Measurements from ENCODE around the gene MBD5. TPM values are rescaled to one million over a fixed set of nuclear protein-coding genes. Genes with fewer than 3 reads are reported as not detected.
"Not testable (repeated sequence)": the region's sequence is repeated elsewhere in the genome, so short reads cannot be mapped to it uniquely, and the experiment has no call there.

The MBD5 gene
- total RNA-seq (10 to 100 TPM; 40.1 to 58.6 TPM), polyA plus RNA-seq (ENCODE audit: insufficient read length in 2 of 2) (10 to 100 TPM; 27.7 to 35.5 TPM)
- long read RNA-seq, donor 1, full-length matches to known transcripts, result 2 of 7 reads
- long read RNA-seq, donor 1, partial matches to known transcripts, result 5 of 7 reads
- long read RNA-seq, donor 1, other reads (novel, unspliced or antisense), result 0 of 7 reads
- long read RNA-seq, donor 2, result 0 reads
- long read RNA-seq, donor 3, result 0 reads
- long read RNA-seq, donor 4, full-length matches to known transcripts, result 7 of 17 reads
- long read RNA-seq, donor 4, partial matches to known transcripts, result 10 of 17 reads
- long read RNA-seq, donor 4, other reads (novel, unspliced or antisense), result 0 of 17 reads

DNA sequence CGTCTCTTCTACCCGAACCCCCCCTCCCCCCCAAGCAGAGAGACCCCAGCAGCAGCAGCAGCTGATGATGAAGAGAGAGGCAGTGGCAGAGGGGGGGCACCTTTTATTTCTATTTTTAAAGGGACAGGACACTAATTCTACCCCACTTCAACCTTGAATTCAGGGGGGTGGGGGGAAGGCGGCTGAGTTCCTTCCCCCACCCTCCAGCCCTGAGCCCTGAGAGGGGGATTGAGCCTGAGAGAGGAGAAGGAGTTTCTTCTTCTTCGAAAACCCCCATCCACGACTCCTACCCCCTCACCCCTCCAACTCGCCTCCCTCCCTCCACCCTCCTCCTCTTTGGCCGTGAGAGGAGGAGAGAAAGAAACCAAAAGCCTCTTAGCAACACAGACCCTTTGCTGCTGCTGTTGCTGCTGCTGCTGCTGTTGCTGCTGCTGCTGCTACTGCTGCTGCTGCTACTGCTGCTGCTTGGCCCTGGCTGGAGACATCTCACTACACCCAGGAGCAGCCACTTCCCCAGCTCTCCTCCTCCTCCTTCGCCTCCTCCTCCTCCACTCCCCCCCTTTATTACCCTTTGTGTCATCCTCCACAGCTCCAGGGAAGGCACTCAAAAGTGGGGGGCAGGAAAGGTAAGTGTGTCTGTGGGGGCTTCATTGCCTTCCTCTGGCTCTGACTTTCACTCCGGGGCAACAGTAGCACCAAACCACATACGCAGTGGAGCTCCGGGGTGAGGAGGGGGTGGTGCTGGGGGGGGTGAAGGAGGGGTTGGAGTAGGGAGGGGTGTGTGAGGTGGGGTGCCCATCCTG is at the start of gene MBD5:
MBD5 (plus strand) TSS at position 33 of the 803 bp plus-strand sequence.
- Histone ChIP-seq H3K9me3 (ENCODE audit: control insufficient read depth, insufficient read depth, low read length) (no peaks in the 10 kb centered on the region), H3K4me3 (ENCODE audit: low read depth, low read length) (peak within 1 kb of the TSS; percentile 88), H3K27ac (ENCODE audit: low read depth, low read length) (peak within 1 kb of the TSS; percentile 99), H3K36me3 (ENCODE audit: control insufficient read depth, insufficient read depth, low read length) (no peaks in the 10 kb centered on the region), H3K4me1 (ENCODE audit: control insufficient read depth, insufficient read depth, low read length) (peaks cover 5% of the 10 kb centered on the region), H3K27me3 (ENCODE audit: control insufficient read depth, insufficient read depth, low read length) (no peaks in the 10 kb centered on the region)
- whole genome bisulfite sequencing (ENCODE audit: insufficient coverage), result 0% methylated on average over 1 of the region's 11 CpGs
- peak in 5 of 6 donors; percentile 59 to 92 (median 69) for DNase-seq (ENCODE audit: low read depth in 4 of 6, low spot score in 6 of 6)

DNA sequence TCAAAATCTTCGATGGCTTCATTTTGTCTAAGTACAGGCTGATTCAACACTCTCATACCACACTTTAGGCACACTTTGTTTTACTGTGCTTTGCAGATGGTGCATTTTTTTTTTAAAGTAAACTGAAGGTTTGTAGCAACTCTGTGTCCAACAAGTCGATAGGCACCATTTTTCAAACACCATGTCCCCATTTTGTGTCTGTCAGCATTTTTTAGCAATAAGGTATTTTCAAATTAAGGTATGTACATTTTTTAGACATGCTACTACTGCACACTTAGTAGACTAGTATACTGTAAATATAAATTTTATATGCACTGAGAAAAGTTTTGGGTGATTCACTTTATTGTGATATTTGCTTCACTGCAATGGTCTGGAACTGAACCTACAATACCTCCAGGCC is 44.8 kb upstream of the MBD5 start:
- Histone ChIP-seq H3K36me3 (ENCODE audit: control insufficient read depth, insufficient read depth, low read length) (no peaks in the 10 kb centered on the region), H3K27ac (ENCODE audit: low read depth, low read length) (no peak overlapping the region), H3K9me3 (ENCODE audit: control insufficient read depth, insufficient read depth, low read length) (peaks cover 6% of the 10 kb centered on the region), H3K27me3 (ENCODE audit: control insufficient read depth, insufficient read depth, low read length) (no peaks in the 10 kb centered on the region), H3K4me1 (ENCODE audit: control insufficient read depth, insufficient read depth, low read length) (no peaks in the 10 kb centered on the region), H3K4me3 (ENCODE audit: low read depth, low read length) (no peak overlapping the region)
- no peak for DNase-seq (ENCODE audit: low read depth in 4 of 6, low spot score in 6 of 6)
- WGBS (ENCODE audit: insufficient coverage), result no CpG with 5 or more reads among the region's 2 CpGs

DNA sequence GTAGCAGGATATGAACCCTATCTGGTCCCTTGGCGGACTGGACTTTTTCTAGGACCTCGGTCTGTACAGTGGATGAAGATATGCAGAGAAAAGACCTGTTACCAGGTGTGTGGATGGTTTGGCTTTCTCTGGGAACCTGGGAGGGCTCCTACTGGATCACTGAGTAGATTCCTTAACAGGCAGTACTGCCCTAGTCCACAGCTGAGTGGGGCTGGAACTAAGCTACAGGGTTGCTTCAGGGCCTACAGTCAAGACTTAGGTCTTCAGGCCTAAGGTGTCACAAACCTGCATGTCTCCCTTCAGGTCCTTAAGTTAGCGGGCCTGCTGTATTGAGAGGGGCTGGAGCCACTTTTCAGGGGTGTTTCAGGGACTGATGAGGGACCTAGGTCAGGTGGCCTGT is 43.2 kb upstream of the MBD5 start:
- Histone ChIP-seq H3K4me1 (ENCODE audit: control insufficient read depth, insufficient read depth, low read length) (no peaks in the 10 kb centered on the region), H3K27me3 (ENCODE audit: control insufficient read depth, insufficient read depth, low read length) (no peaks in the 10 kb centered on the region), H3K4me3 (ENCODE audit: low read depth, low read length) (no peak overlapping the region), H3K9me3 (ENCODE audit: control insufficient read depth, insufficient read depth, low read length) (peaks cover 6% of the 10 kb centered on the region), H3K36me3 (ENCODE audit: control insufficient read depth, insufficient read depth, low read length) (no peaks in the 10 kb centered on the region), H3K27ac (ENCODE audit: low read depth, low read length) (no peak overlapping the region)
- WGBS (ENCODE audit: insufficient coverage), result 100% methylated on average over 2 of the region's 3 CpGs
- no peak for DNase-seq (ENCODE audit: low read depth in 4 of 6, low spot score in 6 of 6)

DNA sequence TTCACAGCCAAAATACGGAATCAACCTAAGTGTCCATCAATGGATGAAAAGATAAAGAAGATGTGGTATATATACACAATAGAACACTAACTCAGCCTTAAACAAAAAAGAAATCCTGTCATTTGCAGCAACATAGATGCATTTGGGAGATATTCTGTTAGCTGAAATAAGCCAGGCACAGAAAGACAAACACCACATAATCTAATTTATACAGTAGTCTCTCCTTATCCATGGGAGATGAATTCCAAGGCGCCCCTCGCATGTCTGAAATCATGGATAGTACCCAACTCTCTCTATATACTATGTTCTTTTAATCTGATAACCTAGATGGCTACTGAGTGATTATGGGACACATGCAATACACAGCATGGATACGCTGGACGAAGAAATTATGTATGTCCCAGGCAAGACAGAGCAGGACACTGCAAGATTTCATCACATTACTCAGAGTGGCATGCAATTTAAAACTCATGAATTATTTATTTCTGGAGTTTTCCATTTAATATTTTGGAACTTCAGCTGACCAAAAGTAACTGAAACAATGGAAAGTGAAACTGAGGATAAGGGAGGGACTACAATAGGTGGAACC is 39.9 kb upstream of the MBD5 start:
- no CpG with 5 or more reads among the region's 5 CpGs for WGBS (ENCODE audit: insufficient coverage)
- Histone ChIP-seq H3K4me3 (ENCODE audit: low read depth, low read length) (no peak overlapping the region), H3K9me3 (ENCODE audit: control insufficient read depth, insufficient read depth, low read length) (peaks cover 7% of the 10 kb centered on the region), H3K4me1 (ENCODE audit: control insufficient read depth, insufficient read depth, low read length) (no peaks in the 10 kb centered on the region), H3K36me3 (ENCODE audit: control insufficient read depth, insufficient read depth, low read length) (no peaks in the 10 kb centered on the region), H3K27me3 (ENCODE audit: control insufficient read depth, insufficient read depth, low read length) (no peaks in the 10 kb centered on the region), H3K27ac (ENCODE audit: low read depth, low read length) (no peak overlapping the region)
- DNase-seq (ENCODE audit: low read depth in 4 of 6, low spot score in 6 of 6), result no peak

DNA sequence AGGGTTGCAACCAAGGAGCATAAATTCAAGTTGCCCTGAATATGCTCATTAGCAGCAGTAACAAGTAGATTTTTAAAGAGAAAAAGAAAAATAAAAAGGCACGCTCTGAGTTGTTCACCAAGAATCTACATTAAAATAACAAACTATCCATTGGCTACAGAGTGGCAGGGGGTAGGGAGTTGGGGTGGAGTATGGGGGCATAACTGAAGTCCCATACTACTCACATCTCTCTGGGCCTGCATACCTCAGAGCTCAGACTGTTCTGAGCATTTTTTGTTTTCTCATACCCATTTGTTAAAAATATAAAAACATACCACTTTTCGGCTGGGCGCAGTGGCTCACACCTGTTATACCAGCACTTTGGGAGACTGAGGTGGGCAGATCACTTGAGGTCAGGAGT is 31.8 kb upstream of the MBD5 start:
- WGBS (ENCODE audit: insufficient coverage), result no CpG with 5 or more reads among the region's 3 CpGs

DNA sequence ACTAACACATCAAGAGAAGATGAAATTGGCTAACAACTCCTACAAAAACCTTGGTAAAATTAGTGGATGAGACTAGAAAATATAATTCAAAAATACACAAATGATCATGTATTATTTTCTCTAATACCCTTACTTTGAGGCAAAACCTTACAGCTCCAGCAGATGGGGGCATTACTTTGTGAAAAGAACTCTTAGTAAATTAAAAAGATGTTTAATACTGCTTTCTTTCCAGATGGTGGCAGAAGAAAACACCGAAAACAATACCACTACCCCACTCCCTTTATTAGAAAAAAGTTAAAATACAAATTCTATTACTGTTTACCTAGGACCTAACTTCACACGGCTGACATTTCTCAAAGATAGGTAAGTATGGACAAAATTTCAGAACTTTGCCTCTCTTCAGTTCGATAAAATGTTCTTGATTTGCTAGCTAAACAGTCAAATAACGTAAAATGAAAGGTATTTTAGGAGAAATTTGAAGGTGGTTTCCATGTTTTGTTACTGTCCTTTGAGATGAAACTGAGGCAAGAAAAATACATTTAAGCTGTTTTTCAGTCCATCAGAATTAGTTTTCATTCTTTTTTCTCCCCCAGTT is 31.0 kb upstream of the MBD5 start:
- Histone ChIP-seq H3K27ac (ENCODE audit: low read depth, low read length) (no peak overlapping the region), H3K36me3 (ENCODE audit: control insufficient read depth, insufficient read depth, low read length) (no peaks in the 10 kb centered on the region), H3K4me1 (ENCODE audit: control insufficient read depth, insufficient read depth, low read length) (no peaks in the 10 kb centered on the region), H3K27me3 (ENCODE audit: control insufficient read depth, insufficient read depth, low read length) (no peaks in the 10 kb centered on the region), H3K9me3 (ENCODE audit: control insufficient read depth, insufficient read depth, low read length) (no peaks in the 10 kb centered on the region), H3K4me3 (ENCODE audit: low read depth, low read length) (no peak overlapping the region)
- DNase-seq (ENCODE audit: low read depth in 4 of 6, low spot score in 6 of 6), result peak; percentile 1 to 83 (median 26)
- WGBS (ENCODE audit: insufficient coverage), result 70% methylated on average over 2 of the region's 4 CpGs

More for the DNA sequence above, 31.8 kb upstream of the MBD5 start:
- Histone ChIP-seq H3K4me1 (ENCODE audit: control insufficient read depth, insufficient read depth, low read length) (no peaks in the 10 kb centered on the region), H3K36me3 (ENCODE audit: control insufficient read depth, insufficient read depth, low read length) (no peaks in the 10 kb centered on the region), H3K27me3 (ENCODE audit: control insufficient read depth, insufficient read depth, low read length) (no peaks in the 10 kb centered on the region), H3K4me3 (ENCODE audit: low read depth, low read length) (no peak overlapping the region), H3K27ac (ENCODE audit: low read depth, low read length) (no peak overlapping the region), H3K9me3 (ENCODE audit: control insufficient read depth, insufficient read depth, low read length) (no peaks in the 10 kb centered on the region)
- no peak for DNase-seq (ENCODE audit: low read depth in 4 of 6, low spot score in 6 of 6)

DNA sequence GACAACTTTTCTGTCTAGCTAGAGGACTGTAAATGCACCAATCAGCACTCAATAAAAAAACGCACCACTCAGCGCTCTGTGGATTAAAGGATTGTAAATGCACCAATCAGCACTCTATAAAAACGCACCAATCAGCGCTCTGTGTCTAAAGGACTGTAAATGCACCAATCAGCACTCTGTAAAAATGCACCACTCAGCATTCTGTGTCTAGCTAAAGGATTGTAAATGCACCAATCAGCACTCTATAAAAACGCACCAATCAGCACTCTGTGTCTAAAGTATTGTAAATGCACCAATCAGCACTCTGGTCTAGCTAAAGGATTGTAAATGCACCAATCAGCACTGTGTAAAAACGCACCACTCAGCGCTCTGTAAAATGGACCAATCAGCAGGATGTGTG is 25.9 kb upstream of the MBD5 start:
- not testable (repeated sequence) for DNase-seq (ENCODE audit: low read depth in 4 of 6, low spot score in 6 of 6); H3K27me3 ChIP-seq (ENCODE audit: control insufficient read depth, insufficient read depth, low read length); H3K27ac ChIP-seq (ENCODE audit: low read depth, low read length); H3K9me3 ChIP-seq (ENCODE audit: control insufficient read depth, insufficient read depth, low read length); H3K36me3 ChIP-seq (ENCODE audit: control insufficient read depth, insufficient read depth, low read length); H3K4me3 ChIP-seq (ENCODE audit: low read depth, low read length); H3K4me1 ChIP-seq (ENCODE audit: control insufficient read depth, insufficient read depth, low read length)
- 100% methylated on average over 2 of the region's 7 CpGs for whole genome bisulfite sequencing (ENCODE audit: insufficient coverage)

DNA sequence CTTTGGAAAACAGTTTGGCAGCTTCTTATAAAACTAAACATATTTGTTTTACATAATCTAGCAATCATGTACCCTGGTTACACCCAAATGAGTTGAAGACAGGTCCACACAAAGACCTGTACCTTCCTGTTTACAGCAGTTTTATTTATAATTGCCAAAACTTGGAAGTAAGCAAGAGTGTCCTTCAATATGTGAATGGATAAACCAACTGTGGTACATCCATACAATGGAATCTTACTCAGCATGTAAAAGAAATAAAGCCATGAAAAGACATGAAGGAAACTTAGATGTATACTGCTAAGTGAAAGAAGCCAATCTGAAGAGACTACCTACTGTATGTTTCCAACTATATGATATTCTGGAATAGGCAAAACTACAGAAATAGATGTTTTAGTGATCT is 24.1 kb upstream of the MBD5 start:
- no peak for DNase-seq (ENCODE audit: low read depth in 4 of 6, low spot score in 6 of 6)
- no peak overlapping the region for H3K4me3 ChIP-seq (ENCODE audit: low read depth, low read length)
- H3K9me3 ChIP-seq (ENCODE audit: control insufficient read depth, insufficient read depth, low read length), result no peaks in the 10 kb centered on the region
- no peak overlapping the region for H3K27ac ChIP-seq (ENCODE audit: low read depth, low read length)
- no peaks in the 10 kb centered on the region for H3K4me1 ChIP-seq (ENCODE audit: control insufficient read depth, insufficient read depth, low read length)
- no peaks in the 10 kb centered on the region for H3K36me3 ChIP-seq (ENCODE audit: control insufficient read depth, insufficient read depth, low read length)
- H3K27me3 ChIP-seq (ENCODE audit: control insufficient read depth, insufficient read depth, low read length), result no peaks in the 10 kb centered on the region

DNA sequence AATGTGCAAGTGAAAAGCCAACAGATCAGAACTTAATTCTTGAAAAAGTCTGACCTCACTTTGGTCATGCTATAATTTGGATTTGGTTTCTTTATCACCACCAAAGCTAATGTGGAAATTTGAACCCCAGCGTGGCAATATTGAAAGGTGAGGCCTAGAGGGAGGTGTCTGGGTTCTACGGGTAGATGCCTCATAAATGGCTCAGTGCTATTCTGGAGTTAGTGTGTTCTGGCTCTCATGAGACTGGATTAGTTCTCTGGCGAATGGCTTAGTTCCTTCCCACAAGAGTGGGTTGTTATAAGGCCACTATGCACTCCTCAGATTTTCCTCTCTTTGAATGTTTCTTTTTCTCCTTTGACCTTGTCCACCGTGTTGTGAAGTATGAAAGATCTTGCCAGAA is 22.7 kb upstream of the MBD5 start:
- 94% methylated on average over 2 of the region's 4 CpGs for WGBS (ENCODE audit: insufficient coverage)
- no peak overlapping the region for H3K4me3 ChIP-seq (ENCODE audit: low read depth, low read length)
- H3K27me3 ChIP-seq (ENCODE audit: control insufficient read depth, insufficient read depth, low read length), result no peaks in the 10 kb centered on the region
- H3K4me1 ChIP-seq (ENCODE audit: control insufficient read depth, insufficient read depth, low read length), result no peaks in the 10 kb centered on the region
- H3K27ac ChIP-seq (ENCODE audit: low read depth, low read length), result no peak overlapping the region
- DNase-seq (ENCODE audit: low read depth in 4 of 6, low spot score in 6 of 6), result no peak
- H3K9me3 ChIP-seq (ENCODE audit: control insufficient read depth, insufficient read depth, low read length), result no peaks in the 10 kb centered on the region
- no peaks in the 10 kb centered on the region for H3K36me3 ChIP-seq (ENCODE audit: control insufficient read depth, insufficient read depth, low read length)
